Testis (tissue), 3 donors: Measurements from ENCODE around the gene NEK7. TPM values are rescaled to one million over a fixed set of nuclear protein-coding genes. Genes with fewer than 3 reads are reported as not detected.

Experiments
- DNase-seq: peaks from one replicate; pipeline ENCODE4 v3.0.0-alpha.2; 2019
- H3K27ac ChIP-seq, 2 donors: fragments of 200-600 bp; sonication (generic); one replicate each; pipeline ENCODE4 v1.5.1; 2019
- H3K27me3 ChIP-seq: fragments of 200-600 bp; sonication (generic); one replicate; pipeline ENCODE4 v1.5.1; 2019
- H3K36me3 ChIP-seq: fragments of 200-600 bp; sonication (generic); one replicate; pipeline ENCODE4 v1.5.1; 2017; ENCODE audit warnings: low read depth; ENCODE audit errors: missing control alignments
- H3K4me1 ChIP-seq: fragments of 200-600 bp; sonication (generic); one replicate; pipeline ENCODE4 v1.5.1; 2019
- H3K4me3 ChIP-seq, 2 donors: fragments of 200-600 bp; sonication (generic); one replicate each; pipeline ENCODE4 v1.5.1; 2017 to 2019
- H3K9me3 ChIP-seq: fragments of 200-600 bp; sonication (generic); one replicate; pipeline ENCODE4 v1.5.1; 2017
- CTCF ChIP-seq, 3 experiments: fragments of 450-650 bp in 2 of 3; fragments of 200-600 bp in 1 of 3; sonication (generic) in 1 of 3; IDR thresholded peaks; one replicate each; pipeline ENCODE4 v1.5.1; 2016 to 2019; ENCODE audit warnings: antibody characterized with exemption in 3 of 3, mild to moderate bottlenecking in 2 of 3, moderate library complexity in 1 of 3
- POLR2A ChIP-seq: fragments of 450-650 bp; IDR thresholded peaks from one replicate; pipeline ENCODE4 v1.6.1; 2017; ENCODE audit warnings: antibody characterized with exemption, mild to moderate bottlenecking, moderate library complexity
- WGBS, 2 donors: methylation state at CpG; one replicate each; pipeline ENCODE4 v1.1.5; 2018; 5-methylcytosine and 5-hydroxymethylcytosine counted together
- intact Hi-C: fragments of 100-400 bp; cut with DNase I; formaldehyde crosslinking; loops from one replicate; pipeline ENCODE4 v1.15.1; 2023; ENCODE audit warnings: low total_unique reads
- polyA plus RNA-seq: library from polyadenylated mRNA; stranded (reverse); fragments of 350-450 nt; fragmentation: Illumina TruSeq; extraction: RNeasy Lipid Tissue Mini Kit (QIAGEN cat#74804); gene quantifications from one replicate; pipeline ENCODE4 v1.2.3, GENCODE V29; 2014; ENCODE audit warnings: low read depth, low replicate concordance; ENCODE audit not compliant: insufficient read depth
- total RNA-seq, 2 donors: library from RNA; depleted of rRNA; stranded (reverse); fragments of >200 nt; gene quantifications; one replicate each; pipeline ENCODE4 v1.2.3, GENCODE V29; 2016

NEK7 gene
- total and polyA plus RNA-seq, 3 donors from 2014 or later = 22.1 to 59.3 (median 59.1) TPM

GRCh38 chr1:198228925-198229324 is 72.1 kb downstream of the NEK7 start:
- no peaks in the 10 kb centered on the region for H3K27me3 ChIP-seq
- no peak overlapping the region for H3K27ac ChIP-seq
- H3K4me1 ChIP-seq = no peaks in the 10 kb centered on the region
- 97% methylated on average over 2 of the region's 2 CpGs for WGBS, 2 donors
- H3K36me3 ChIP-seq = no peaks in the 10 kb centered on the region
- no peak for DNase-seq
- H3K9me3 ChIP-seq = no peaks in the 10 kb centered on the region
- H3K4me3 ChIP-seq = no peak overlapping the region
- no peak for TF ChIP-seq POLR2A
- intact Hi-C loops = no loop called here

GRCh38 chr1:198231779-198232178 is 75.0 kb downstream of the NEK7 start:
- no peaks in the 10 kb centered on the region for H3K4me1 ChIP-seq
- 92 to 93% methylated on average over 3 of the region's 3 CpGs for WGBS, 2 donors
- no peak for DNase-seq

GRCh38 chr1:198232378-198232777 is 75.6 kb downstream of the NEK7 start:
- no peaks in the 10 kb centered on the region for H3K4me1 ChIP-seq
- no peak overlapping the region for H3K4me3 ChIP-seq
- DNase-seq = no peak
- no peaks in the 10 kb centered on the region for H3K36me3 ChIP-seq
- TF ChIP-seq POLR2A = no peak
- no peak for TF ChIP-seq CTCF (IDR thresholded peaks at IDR 0.05)
- intact Hi-C loops = no loop called here
- no peaks in the 10 kb centered on the region for H3K9me3 ChIP-seq
- WGBS, 2 donors = 95 to 97% methylated on average over 1 of the region's 1 CpG
- no peak overlapping the region for H3K27ac ChIP-seq
- no peaks in the 10 kb centered on the region for H3K27me3 ChIP-seq

More at GRCh38 chr1:198231779-198232178, 75.0 kb downstream of the NEK7 start:
- H3K9me3 ChIP-seq = no peaks in the 10 kb centered on the region
- TF ChIP-seq POLR2A (no peak), CTCF (IDR thresholded peaks at IDR 0.05) (no peak)
- no peak overlapping the region for H3K4me3 ChIP-seq
- intact Hi-C loops = no loop called here
- no peaks in the 10 kb centered on the region for H3K27me3 ChIP-seq
- H3K27ac ChIP-seq = no peak overlapping the region
- no peaks in the 10 kb centered on the region for H3K36me3 ChIP-seq

GRCh38 chr1:198232940-198233675 is 76.3 kb downstream of the NEK7 start:
- 71 to 79% methylated on average over 3 of the region's 3 CpGs for WGBS, 2 donors
- H3K27me3 ChIP-seq = no peaks in the 10 kb centered on the region
- no peaks in the 10 kb centered on the region for H3K4me1 ChIP-seq
- DNase-seq = no peak
- no peak overlapping the region for H3K27ac ChIP-seq
- no peak overlapping the region for H3K4me3 ChIP-seq
- no peaks in the 10 kb centered on the region for H3K9me3 ChIP-seq
- no peak for TF ChIP-seq CTCF (IDR thresholded peaks at IDR 0.05)
- intact Hi-C loops = no loop called here
- no peaks in the 10 kb centered on the region for H3K36me3 ChIP-seq

GRCh38 chr1:198234520-198235251 is 77.9 kb downstream of the NEK7 start:
- Histone ChIP-seq H3K27ac (no peak overlapping the region), H3K9me3 (no peaks in the 10 kb centered on the region), H3K36me3 (no peaks in the 10 kb centered on the region), H3K4me1 (no peaks in the 10 kb centered on the region), H3K27me3 (no peaks in the 10 kb centered on the region), H3K4me3 (no peak overlapping the region)
- no peak for DNase-seq
- 31 to 35% methylated on average over 5 of the region's 5 CpGs for whole genome bisulfite sequencing, 2 donors
- no peak for TF ChIP-seq POLR2A
- intact Hi-C loops = no loop called here
